Measurements from ENCODE around the gene KLF16.
A peak's percentile ranks its signal among the peaks of the same experiment; 100 is the strongest.
"Not testable (repeated sequence)": the region's sequence is repeated elsewhere in the genome, so short reads cannot be mapped to it uniquely, and the experiment has no call there.

The KLF16 gene

GRCh38 chr19:1883784-1884183 is 20.4 kb upstream of the KLF16 start:
- peak; percentile 47 for DNase-seq

- no peak for DNase-seq
These were observed 19.7 kb upstream of the KLF16 start for GRCh38 chr19:1882786-1883692.

DNA sequence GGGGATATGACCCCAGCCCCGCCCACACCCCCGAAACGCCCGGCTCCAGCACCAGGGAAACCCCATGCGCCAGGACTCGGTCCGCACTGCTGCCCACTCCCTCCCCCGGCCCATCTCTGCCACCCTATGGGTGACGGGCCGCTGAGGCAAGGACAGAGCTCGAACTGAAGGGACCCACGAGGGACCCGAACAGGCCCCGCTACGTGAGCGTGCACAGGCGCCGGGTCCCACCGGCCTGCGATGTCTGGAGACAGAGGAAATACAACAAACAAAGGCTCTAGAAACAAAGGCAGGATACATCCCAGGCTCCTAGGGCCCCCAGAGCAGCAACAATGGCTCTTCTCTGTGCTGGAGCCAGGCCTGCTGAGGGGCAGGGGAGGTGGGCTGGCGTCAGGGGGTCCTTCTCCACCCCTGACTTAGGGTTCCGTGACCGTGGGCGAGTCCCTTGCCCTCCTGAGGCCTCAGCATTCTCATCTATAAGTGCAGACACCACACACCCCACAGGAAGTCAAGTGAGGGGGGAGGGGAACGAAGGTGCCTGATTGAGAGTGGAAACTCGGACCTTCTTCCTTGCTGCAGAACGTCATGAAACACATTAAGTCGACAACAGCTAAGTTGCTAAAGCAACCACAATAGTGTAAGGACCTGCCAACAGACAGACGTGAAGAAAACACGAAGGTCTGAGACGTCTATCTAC is 18.9 kb upstream of the KLF16 start:
- DNase-seq, result peak; percentile 91

GRCh38 chr19:1881393-1882088 is 18.2 kb upstream of the KLF16 start:
- not testable (repeated sequence) for DNase-seq

DNA sequence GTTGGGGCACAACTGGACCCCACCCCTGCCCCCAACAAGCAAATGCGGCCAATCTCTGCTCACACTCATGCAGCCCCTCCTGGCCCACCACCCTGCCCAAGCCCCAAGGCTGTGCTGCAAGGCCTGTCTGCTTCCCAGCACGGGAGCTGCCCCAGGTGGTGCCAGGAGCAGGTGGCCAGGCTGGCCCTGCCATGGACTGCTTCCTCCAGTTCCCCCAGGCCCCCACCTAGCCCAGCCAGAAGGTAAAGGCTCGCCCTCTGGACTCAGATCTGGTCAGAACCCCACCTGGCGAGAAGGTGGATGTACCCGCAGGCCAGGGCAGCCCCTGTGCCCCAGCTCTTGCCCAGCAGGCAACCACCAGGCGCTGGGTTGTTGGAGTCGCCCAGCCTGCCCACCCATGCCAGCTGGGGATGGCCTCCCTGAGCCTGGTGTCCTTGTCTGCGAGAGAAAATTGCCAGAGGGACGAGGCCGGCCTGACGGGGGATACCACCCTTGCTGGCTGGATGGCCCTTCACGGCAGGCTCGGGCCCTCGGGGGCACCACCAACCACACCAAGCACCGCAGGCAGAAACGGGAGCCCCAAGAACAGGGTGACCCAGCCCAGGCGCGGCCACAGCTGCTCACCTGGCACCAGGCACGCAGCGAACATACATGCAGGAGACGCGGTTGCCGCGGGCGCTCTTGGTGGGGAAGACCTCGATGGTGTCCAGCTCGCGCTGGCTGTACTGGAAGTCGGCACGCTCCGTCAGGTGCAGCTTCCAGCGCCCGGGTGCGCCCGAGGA is 17.4 kb upstream of the KLF16 start:
- DNase-seq, result no peak

- not testable (repeated sequence) for DNase-seq
These were observed 16.6 kb upstream of the KLF16 start for GRCh38 chr19:1879982-1880381.

GRCh38 chr19:1878583-1878982 is 15.2 kb upstream of the KLF16 start:
- not testable (repeated sequence) for DNase-seq

DNA sequence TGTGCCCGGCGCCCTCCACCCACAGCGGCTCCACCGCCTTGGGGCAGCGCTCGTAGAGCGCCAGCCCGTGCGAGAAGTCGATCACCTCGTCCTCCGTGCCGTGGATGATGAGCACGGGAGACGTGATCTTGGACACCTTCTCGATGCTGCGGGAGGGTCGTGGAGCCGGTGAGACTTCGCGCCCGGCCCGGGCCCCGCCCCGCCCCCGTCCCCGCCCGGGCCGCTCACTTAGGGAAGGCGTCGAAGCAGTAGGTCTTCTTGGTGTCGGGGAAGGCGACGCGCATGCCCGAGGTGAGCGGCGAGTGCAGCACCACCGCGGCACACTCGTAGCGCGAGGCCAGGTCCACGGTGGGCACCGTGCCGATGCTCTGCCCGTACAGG is 13.9 kb upstream of the KLF16 start:
- DNase-seq, result not testable (repeated sequence)

DNA sequence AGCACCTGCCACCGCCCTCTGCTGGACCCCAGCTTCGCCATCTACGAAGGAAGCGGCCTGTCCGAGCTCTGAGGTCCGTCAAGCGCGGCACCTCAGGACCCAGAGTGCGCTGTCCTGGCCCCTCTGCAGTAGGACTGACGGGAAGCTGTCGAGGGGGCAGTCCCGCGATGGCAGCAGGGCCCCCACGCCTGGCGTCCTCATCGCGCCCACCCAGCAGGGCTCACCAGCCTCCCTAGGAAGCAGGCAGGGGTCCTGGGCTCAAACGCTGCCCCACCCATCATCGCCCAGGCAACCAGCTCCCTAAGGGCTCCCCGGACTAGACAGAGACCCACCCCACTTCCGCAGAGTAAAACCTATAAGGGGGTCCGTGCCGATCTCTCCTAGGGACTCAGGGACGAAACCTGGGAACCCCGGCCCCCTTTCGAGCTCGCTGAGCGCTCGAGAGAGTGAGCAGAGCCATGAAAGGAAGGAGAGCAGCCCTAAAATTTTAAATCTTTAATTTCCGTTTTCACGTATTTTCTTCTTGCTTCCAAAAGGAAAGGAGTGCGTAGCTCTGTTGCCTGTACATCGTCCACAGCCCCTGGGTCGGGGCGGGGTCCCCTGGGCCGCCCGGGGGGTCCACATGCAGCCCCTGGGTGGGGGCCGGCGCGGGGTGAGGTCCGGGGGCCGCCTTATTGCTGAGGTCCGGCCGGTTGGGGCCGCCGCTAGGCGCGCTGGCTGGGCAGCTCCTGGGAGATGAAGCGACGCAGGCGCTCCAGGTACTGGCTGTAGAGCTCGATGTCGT is 13.3 kb upstream of the KLF16 start:
- DNase-seq, result not testable (repeated sequence)

- DNase-seq, result peak; percentile 86
These were observed 12.5 kb upstream of the KLF16 start for GRCh38 chr19:1875646-1876495.

GRCh38 chr19:1875265-1875645 is 11.9 kb upstream of the KLF16 start:
- not testable (repeated sequence) for DNase-seq

DNA sequence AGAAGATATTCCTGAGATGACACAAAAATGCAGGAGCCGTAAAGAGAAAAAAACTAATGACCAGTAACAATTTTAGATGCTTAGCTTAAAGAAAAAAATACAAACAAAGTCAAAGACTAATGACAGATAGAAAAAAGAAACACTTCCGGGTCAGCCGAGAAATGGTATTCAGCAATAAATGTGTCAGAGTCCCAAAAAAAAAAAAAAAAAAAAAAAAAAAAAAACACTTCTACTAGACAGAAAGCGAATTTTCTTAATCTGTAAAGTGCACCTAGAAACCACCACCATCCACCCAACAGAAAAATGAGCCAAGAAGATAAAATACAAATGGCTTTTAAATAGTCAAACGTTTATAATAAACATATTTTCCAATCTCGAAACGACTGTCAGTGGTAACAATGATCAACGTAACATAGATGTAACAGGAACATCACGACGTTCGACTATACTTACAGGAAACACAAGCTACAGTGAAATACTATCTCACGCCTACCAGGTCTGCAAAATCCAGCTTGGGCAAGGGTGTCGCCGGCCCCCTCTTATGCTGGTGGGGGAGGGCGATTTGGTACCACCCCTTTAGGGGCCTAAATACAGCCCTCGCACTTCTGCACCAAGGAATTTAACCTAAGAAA is 11.3 kb upstream of the KLF16 start:
- peak; percentile 62 for DNase-seq

DNA sequence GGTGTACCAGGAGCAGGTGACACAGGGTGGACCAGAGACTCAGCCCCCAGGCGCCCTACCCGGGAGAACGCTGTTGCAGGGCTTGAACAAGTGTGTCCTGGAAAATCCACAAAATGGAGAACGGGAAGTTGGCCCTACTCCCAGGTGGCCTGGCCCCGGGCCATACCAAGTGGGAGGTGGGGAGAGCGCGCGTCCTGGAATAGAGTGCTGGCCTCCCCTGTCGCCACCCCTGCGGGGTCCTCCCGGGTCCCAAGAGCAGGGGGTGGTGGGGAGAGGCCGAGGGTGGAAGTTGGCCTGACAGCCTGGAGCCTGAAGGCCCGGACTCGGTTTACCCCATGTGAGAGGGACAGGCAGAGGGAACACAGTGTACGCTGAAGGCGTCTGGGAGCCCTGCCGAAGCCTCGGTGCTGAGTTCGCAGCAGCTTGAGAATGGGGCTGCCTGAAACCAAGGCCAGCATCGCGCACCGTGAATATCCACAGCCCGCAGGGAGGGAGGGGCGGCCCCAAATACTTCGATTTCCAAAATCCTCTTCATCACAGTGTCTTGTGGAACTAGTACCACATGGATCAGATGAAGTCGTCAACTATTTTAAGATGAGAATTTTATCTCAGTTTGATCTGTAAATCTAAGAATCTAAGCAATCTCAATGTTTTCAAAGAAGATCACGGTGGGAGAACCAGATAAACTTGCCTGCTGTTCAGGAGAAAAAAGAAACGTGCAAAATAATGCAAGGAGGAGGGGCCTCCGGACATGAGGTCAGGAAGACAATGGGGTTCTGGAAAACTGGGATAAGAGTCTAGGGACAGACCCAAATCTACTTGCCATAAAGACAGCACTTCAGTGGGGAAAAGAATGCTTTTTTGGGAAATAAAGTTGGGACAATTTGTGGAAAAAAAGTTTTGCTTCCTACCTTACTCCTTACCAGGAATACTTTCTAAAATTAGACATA is 10.4 kb upstream of the KLF16 start:
- DNase-seq, result no peak

DNA sequence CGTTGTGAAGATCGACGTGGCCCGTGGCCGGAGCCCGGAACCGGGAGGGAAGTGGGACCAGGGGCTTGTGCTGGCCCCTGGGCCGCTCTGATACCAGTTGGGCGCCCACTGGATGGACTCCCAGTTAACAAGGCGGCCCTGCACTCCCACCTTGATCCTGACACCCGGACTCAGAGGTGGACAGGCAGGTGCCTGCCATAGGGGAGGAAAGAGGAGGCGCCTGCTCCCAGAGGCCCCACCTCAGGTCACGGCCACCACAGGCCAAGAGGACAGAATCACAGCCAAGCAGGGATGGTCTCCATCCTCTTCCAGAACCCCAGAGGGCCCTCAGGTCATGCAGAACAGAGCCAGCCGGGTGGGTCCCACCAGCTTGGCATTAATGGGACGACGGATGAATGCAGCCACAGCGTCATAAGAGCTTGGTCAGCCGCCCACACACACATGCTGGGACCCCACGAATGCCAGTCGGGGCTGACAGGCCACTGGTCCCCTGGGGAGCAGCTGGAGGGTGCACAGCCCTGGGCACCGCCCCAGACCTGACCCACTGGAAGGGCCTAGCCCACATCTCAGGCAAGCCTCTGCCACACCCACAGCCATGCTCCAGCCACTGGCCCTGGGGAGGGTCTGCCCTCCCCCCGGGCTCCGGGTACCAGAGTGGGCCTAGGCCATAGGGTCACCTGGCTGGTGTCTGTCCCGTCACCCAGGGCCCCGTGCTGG is 9.6 kb upstream of the KLF16 start:
- DNase-seq, result no peak

GRCh38 chr19:1871630-1872029 is 8.3 kb upstream of the KLF16 start:
- no peak for DNase-seq

DNA sequence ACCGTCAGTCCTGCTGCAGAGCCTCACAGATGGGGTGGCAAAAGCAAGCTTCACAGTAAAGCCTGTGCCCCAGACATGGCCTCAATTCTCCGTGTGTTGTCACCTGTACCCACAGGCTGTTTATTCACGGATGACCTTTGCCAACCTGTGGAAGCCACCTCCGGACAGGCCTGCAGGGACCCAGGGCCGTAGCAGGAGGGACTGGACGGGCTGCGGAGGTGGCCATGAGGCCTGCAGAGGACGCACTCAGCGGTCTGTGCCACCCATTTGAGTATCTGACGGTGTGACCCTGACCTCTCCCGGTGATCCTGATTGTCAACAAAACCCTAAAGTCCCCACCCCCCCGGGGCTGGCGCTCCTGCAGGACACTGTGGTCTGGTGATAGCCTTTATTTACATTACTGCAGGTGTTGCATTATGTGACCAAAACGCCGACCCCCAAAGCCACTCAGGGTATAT is 7.8 kb upstream of the KLF16 start:
- DNase-seq, result no peak

DNA sequence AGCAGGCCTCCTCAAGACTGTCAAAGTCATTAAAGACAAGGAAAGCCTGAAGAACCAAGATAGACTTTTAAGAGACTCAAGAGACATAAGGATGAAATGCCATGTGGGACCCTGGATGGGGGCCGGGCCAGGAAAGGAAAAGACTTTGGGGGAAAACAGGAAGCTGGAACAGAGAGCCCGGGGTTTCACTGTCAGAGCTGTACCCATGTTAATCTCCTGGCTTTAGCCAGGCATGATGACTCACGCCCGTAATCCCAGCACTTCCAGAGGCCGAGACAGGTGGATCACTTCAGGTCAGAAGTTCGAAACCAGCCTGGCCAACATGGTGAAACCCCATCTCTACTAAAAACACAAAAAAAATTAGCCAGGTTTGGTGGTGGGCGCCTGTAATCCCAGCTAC is 5.6 kb upstream of the KLF16 start:
- no peak for DNase-seq

GRCh38 chr19:1867349-1867724 is 4.0 kb upstream of the KLF16 start:
- no peak for DNase-seq

Data from CD4-positive, alpha-beta T cell treated with Interleukin-17A for 1 hour (primary cell).